HepG2 (cell line): ENCODE data around the gene ATAD1.

Experiments used
- ATF4 ChIP-seq, 2 experiments: fragments of 450-650 bp in 1 of 2; sonication (generic) in 1 of 2; formaldehyde crosslinking; IDR thresholded peaks; 2 replicates each; pipeline versions ENCODE4 v1.5.0 to v1.8.0; 2020 to 2022; ENCODE audit warnings: mild to moderate bottlenecking in 1 of 2, missing genetic modification reagents in 1 of 2
- BRF2 ChIP-seq: sonication (generic); formaldehyde crosslinking; IDR thresholded peaks from 2 replicates; pipeline ENCODE4 v1.8.1; 2022; ENCODE audit warnings: mild to moderate bottlenecking, missing genetic modification reagents
- CCDC6 ChIP-seq: sonication (generic); formaldehyde crosslinking; IDR thresholded peaks from 2 replicates; pipeline ENCODE4 v1.8.1; 2022; ENCODE audit warnings: mild to moderate bottlenecking, missing genetic modification reagents, moderate library complexity
- MED8 ChIP-seq: sonication (generic); formaldehyde crosslinking; IDR thresholded peaks from 2 replicates; pipeline ENCODE4 v1.8.1; 2023; ENCODE audit warnings: mild to moderate bottlenecking, missing genetic modification reagents; ENCODE audit not compliant: insufficient replicate concordance
- MLX ChIP-seq: IDR thresholded peaks from 2 replicates; pipeline ENCODE4 v1.6.1; 2016
- MLXIP ChIP-seq: sonication (generic); formaldehyde crosslinking; IDR thresholded peaks from 2 replicates; pipeline ENCODE4 v1.9.0; 2021; ENCODE audit warnings: missing genetic modification reagents, borderline replicate concordance
- MYC ChIP-seq: sonication (generic); formaldehyde crosslinking; IDR thresholded peaks from 2 replicates; pipeline ENCODE4 v1.9.0; 2021; ENCODE audit warnings: missing genetic modification reagents, borderline replicate concordance
- MYNN ChIP-seq: sonication (generic); formaldehyde crosslinking; IDR thresholded peaks from 2 replicates; pipeline ENCODE4 v1.4.0; 2020; ENCODE audit warnings: mild to moderate bottlenecking, low read depth, missing genetic modification reagents
- RFX5 ChIP-seq: IDR thresholded peaks from 2 replicates; pipeline ENCODE4 v1.6.1; 2011; ENCODE audit warnings: low read depth, low read length, improper control_type of control experiment
- TARDBP ChIP-seq: sonication (generic); formaldehyde crosslinking; IDR thresholded peaks from 2 replicates; pipeline ENCODE4 v1.8.0; 2022; ENCODE audit warnings: mild to moderate bottlenecking, missing genetic modification reagents
- TBL1XR1 ChIP-seq: fragments of 150-350 bp; IDR thresholded peaks from 2 replicates; pipeline ENCODE4 v1.6.1; 2014; ENCODE audit warnings: borderline replicate concordance, low read length; ENCODE audit not compliant: partially characterized antibody
- ZFP36L2 ChIP-seq: sonication (generic); formaldehyde crosslinking; IDR thresholded peaks from 2 replicates; pipeline ENCODE4 v1.4.0; 2020; ENCODE audit warnings: missing genetic modification reagents
- ZNF251 ChIP-seq: sonication (generic); formaldehyde crosslinking; IDR thresholded peaks from 2 replicates; pipeline ENCODE4 v1.9.0; 2021; ENCODE audit warnings: mild to moderate bottlenecking, missing genetic modification reagents
- ZNF644 ChIP-seq: IDR thresholded peaks from 2 replicates; pipeline ENCODE4 v1.6.1; 2016; ENCODE audit warnings: low read depth

GRCh38 chr10:87781545-87781944 is 36.5 kb downstream of the ATAD1 start:
- TF ChIP-seq CCDC6 (no peak), ZNF644 (CRISPR knock-in tag) (no peak), MYC (CRISPR knock-in tag) (no peak), TARDBP (CRISPR knock-in tag) (no peak), BRF2 (CRISPR knock-in tag) (no peak), MLXIP (CRISPR knock-in tag) (no peak), ZNF251 (CRISPR knock-in tag) (no peak), ATF4 (CRISPR knock-in tag; IDR thresholded peaks at IDR 0.05) (no peak), TBL1XR1 (no peak), MLX (CRISPR knock-in tag) (no peak), ZFP36L2 (CRISPR knock-in tag) (no peak), RFX5 (no peak), MED8 (CRISPR knock-in tag) (no peak), MYNN (CRISPR knock-in tag) (no peak)
